Measurements from ENCODE around the gene ZNF804A. TPM values are rescaled to one million over a fixed set of nuclear protein-coding genes. Genes with fewer than 3 reads are reported as not detected.

Gene ZNF804A
- total and polyA plus RNA-seq, 2 of the 4 experiments (the other 2 are of a cell fraction), result 2.2 to 2.7 TPM

DNA sequence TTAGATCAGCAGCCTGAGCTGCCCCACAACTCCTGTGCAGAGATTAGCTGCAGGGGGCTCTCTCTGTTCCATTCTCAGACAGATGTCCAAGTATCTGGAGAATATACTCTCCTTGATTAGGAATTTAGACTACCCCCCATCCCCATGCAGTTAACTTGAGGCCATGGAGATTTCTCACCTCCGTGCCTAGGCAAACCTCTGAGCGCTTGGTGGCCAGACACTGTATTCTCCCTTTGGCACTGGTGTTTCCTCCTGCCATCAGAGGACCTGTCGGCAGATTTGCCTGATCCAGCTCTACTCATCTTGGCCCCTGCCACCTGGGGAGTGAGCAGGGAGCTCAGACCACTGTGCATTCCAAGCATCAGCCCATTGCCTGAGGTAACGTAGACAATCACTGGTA is 48.3 kb downstream of the ZNF804A start:
- in situ Hi-C loops (cut with MboI; ENCODE audit: low sequenced_read_pairs) (loop anchor here (25.0 kb wide), 1 partner anchor 1091 kb away; the partner anchor contains the start of gene FSIP2), dilution Hi-C loops (cut with HindIII; ENCODE audit: low sequenced_read_pairs, unreplicated experiment) (no loop called here), intact Hi-C loops (cut with micrococcal nuclease) (loop anchor here (10.0 kb wide), 1 partner anchor 638 kb away; no protein-coding TSS in a partner anchor)
- H3K9ac ChIP-seq (ENCODE audit: low read depth, low read length), result no peak overlapping the region
- H3K79me1 ChIP-seq (ENCODE audit: low read depth in 1 of 2, low read length in 2 of 2), result peaks cover 0 to 3% of the 10 kb centered on the region in 2 experiments; a peak in 1 of 4 replicates
- H3K9me3 ChIP-seq (ENCODE audit: control insufficient read depth, insufficient read depth, low read length), result no peaks in the 10 kb centered on the region
- no peak; the same call in 1 of the 2 replicates for ATAC-seq (ENCODE audit: low read depth)
- H3K56ac ChIP-seq (ENCODE audit: extremely low read depth, insufficient read depth, low read length), result no peak overlapping the region
- H2BK5ac ChIP-seq (ENCODE audit: low read depth, low read length, poor library complexity, severe bottlenecking), result no peak overlapping the region
- H3K4me3 ChIP-seq (ENCODE audit: insufficient read depth, low read depth, low read length), result no peak overlapping the region
- H3K4ac ChIP-seq (ENCODE audit: low read depth, low read length), result no peak overlapping the region
- H2BK20ac ChIP-seq (ENCODE audit: low read depth, low read length), result no peak overlapping the region
- H3K36me3 ChIP-seq (ENCODE audit: control insufficient read depth, insufficient read depth, low read length), result no peaks in the 10 kb centered on the region
- no peak overlapping the region for H2AFZ ChIP-seq (replicated peaks; ENCODE audit: low read length, poor library complexity)
- H4K5ac ChIP-seq (ENCODE audit: low read depth, low read length), result no peak overlapping the region
- no peaks in the 10 kb centered on the region for H4K20me1 ChIP-seq (ENCODE audit: insufficient read depth, low read length)
- H3K27ac ChIP-seq (ENCODE audit: insufficient read depth, low read length), result no peak overlapping the region
- no peak overlapping the region for H4K8ac ChIP-seq (ENCODE audit: low read depth in 2 of 2, low read length in 2 of 2)
- no peak overlapping the region for H3K23ac ChIP-seq (ENCODE audit: low read depth, low read length)
- no peak overlapping the region for H4K91ac ChIP-seq (ENCODE audit: insufficient read depth, low read depth, low read length)
- H2AK5ac ChIP-seq (ENCODE audit: low read depth, low read length), result no peak overlapping the region
- ChIA-PET CTCF (interaction anchor here (1.0 kb wide), 1 partner anchor 11 kb away, joined by 3 read pairs; no protein-coding TSS in a partner anchor), POLR2A (ENCODE audit: unreplicated experiment) (no interaction called here)
- no peak overlapping the region for H3K4me2 ChIP-seq (ENCODE audit: low read depth, low read length)
- H2AK9ac ChIP-seq (replicated peaks; ENCODE audit: low read depth, low read length, poor library complexity), result no peak overlapping the region
- TF ChIP-seq BHLHE40 (IDR thresholded peaks at IDR 0.05; ENCODE audit: low read depth, low read length) (no peak), MXI1 (IDR thresholded peaks at IDR 0.05; ENCODE audit: borderline replicate concordance, low read depth, low read length) (no peak), CHD1 (IDR thresholded peaks at IDR 0.05; ENCODE audit: low read depth, low read length) (no peak), FOS (IDR thresholded peaks at IDR 0.05; ENCODE audit: low read depth, low read length) (no peak), RCOR1 (IDR thresholded peaks at IDR 0.05; ENCODE audit: insufficient replicate concordance, low read length) (no peak), CEBPB (IDR thresholded peaks at IDR 0.05; ENCODE audit: low read depth, low read length) (no peak), SMC3 (IDR thresholded peaks at IDR 0.05; ENCODE audit: low read depth, low read length) (no peak), NFE2L2 (IDR thresholded peaks at IDR 0.05; ENCODE audit: low read depth, low read length) (no peak), RAD21 (IDR thresholded peaks at IDR 0.05; ENCODE audit: low read length) (no peak)
- H3K18ac ChIP-seq (ENCODE audit: low read depth, low read length), result no peak overlapping the region
- H3K9me1 ChIP-seq (ENCODE audit: insufficient read depth, low read length), result no peaks in the 10 kb centered on the region
- H3K14ac ChIP-seq (replicated peaks; ENCODE audit: low read depth, low read length), result no peak overlapping the region
- no peak overlapping the region for H2BK120ac ChIP-seq (ENCODE audit: low read depth, low read length)
- 100% methylated on average over 2 of the region's 4 CpGs; no CpG with 5 or more reads in 1 of the 2 experiments for WGBS, 2 experiments (ENCODE audit: extremely low coverage in 2 of 2, insufficient read length in 1 of 2)
- no peaks in the 10 kb centered on the region for H3K27me3 ChIP-seq (ENCODE audit: control insufficient read depth, insufficient read depth, low read length)
- H2BK15ac ChIP-seq (ENCODE audit: low read depth, low read length), result no peak overlapping the region
- no TSS peak for BruUV-seq (replicated peaks)
- no peak for DNase-seq
- peaks cover 5% of the 10 kb centered on the region for H3K4me1 ChIP-seq (ENCODE audit: control insufficient read depth, insufficient read depth, low read length)
